ENCODE data around the gene PCDH15. TPM values are rescaled to one million over a fixed set of nuclear protein-coding genes. Genes with fewer than 3 reads are reported as not detected.

PCDH15 gene
- total RNA-seq, 1 donor from 2014 or later: not detected

DNA sequence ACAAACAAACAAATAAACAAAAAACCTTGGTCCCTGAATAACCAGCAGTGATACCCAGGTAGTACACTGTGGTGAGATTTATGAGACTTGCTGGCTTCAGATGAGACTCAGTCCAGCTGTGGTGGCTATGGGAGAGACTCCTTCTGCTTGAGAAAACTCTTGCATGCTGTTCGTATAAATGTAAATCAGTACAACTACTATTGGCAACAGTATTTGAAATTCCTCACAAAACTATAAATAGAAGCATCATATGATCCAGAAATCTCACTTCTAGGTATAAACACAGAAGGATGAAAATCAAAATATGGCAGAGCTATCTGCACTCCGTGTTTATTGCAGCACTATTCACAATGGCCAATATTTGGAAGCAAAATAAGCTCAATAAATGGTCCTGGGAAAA, 692.1 kb downstream of the PCDH15 start:
- FAIRE-seq (no peak), DNase-seq (ENCODE audit: low read depth) (no peak)
- Histone ChIP-seq H3K4me2 (ENCODE audit: low read length) (no peak overlapping the region), H3K4me1 (ENCODE audit: insufficient read depth, low read length) (no peaks in the 10 kb centered on the region), H3K27ac (ENCODE audit: low read depth, low read length) (no peak overlapping the region), H3K79me2 (ENCODE audit: insufficient read depth, low read length) (no peaks in the 10 kb centered on the region), H3K27me3 (ENCODE audit: insufficient read depth, low read length) (no peaks in the 10 kb centered on the region), H2AFZ (ENCODE audit: low read depth, low read length) (no peak overlapping the region), H3K36me3 (ENCODE audit: insufficient read depth, low read length) (no peaks in the 10 kb centered on the region), H3K4me3 (ENCODE audit: insufficient read depth, low read depth, low read length) (no peak overlapping the region), H3K9me3 (ENCODE audit: insufficient read depth, low read depth, low read length) (no peaks in the 10 kb centered on the region), H3K9ac (ENCODE audit: low read length) (no peak overlapping the region), H4K20me1 (ENCODE audit: insufficient read depth, low read length) (no peaks in the 10 kb centered on the region)
- Mint-ChIP-seq H3K4me3 (ENCODE audit: unreplicated experiment) (no peak overlapping the region), H3K4me1 (ENCODE audit: low read depth, unreplicated experiment) (no peaks in the 10 kb centered on the region), H3K27me3 (ENCODE audit: low read depth, unreplicated experiment) (no peaks in the 10 kb centered on the region), H3K27ac (ENCODE audit: unreplicated experiment) (no peak overlapping the region), H3K36me3 (ENCODE audit: low read depth, unreplicated experiment) (no peaks in the 10 kb centered on the region), H3K9me3 (ENCODE audit: unreplicated experiment) (no peaks in the 10 kb centered on the region)
- TF ChIP-seq, protein P1, sequence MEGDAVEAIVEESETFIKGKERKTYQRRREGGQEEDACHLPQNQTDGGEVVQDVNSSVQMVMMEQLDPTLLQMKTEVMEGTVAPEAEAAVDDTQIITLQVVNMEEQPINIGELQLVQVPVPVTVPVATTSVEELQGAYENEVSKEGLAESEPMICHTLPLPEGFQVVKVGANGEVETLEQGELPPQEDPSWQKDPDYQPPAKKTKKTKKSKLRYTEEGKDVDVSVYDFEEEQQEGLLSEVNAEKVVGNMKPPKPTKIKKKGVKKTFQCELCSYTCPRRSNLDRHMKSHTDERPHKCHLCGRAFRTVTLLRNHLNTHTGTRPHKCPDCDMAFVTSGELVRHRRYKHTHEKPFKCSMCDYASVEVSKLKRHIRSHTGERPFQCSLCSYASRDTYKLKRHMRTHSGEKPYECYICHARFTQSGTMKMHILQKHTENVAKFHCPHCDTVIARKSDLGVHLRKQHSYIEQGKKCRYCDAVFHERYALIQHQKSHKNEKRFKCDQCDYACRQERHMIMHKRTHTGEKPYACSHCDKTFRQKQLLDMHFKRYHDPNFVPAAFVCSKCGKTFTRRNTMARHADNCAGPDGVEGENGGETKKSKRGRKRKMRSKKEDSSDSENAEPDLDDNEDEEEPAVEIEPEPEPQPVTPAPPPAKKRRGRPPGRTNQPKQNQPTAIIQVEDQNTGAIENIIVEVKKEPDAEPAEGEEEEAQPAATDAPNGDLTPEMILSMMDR (IDR thresholded peaks at IDR 0.05; ENCODE audit: insufficient read depth, low read depth, low read length): no peak
- TF ChIP-seq EZH2 (IDR thresholded peaks at IDR 0.05; ENCODE audit: insufficient read depth, low read length): no peak

DNA sequence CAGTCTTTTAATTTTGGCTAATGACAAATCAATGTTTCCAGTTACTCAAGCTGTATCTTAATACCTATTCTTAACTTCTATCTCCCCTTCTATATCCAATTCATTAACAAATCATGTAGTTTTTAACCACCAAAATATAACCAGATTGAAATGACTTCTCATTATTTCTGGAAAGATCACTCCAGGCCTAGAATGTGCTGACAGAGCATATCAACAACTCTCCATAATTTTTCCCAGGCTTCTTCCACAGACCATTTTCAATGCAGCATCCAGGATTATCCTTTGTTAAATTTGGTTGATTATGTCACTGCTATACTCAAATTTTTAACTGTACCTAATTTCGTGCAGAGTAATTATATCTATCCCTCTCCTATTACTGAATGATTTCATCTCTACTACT, 704.1 kb downstream of the PCDH15 start:
- H4K20me1 ChIP-seq (ENCODE audit: insufficient read depth, low read length): no peaks in the 10 kb centered on the region
- FAIRE-seq (no peak), DNase-seq (ENCODE audit: low read depth) (no peak)
- H3K4me2 ChIP-seq (ENCODE audit: low read length): no peak overlapping the region
- Mint-ChIP-seq H3K36me3 (ENCODE audit: low read depth, unreplicated experiment) (no peaks in the 10 kb centered on the region), H3K27ac (ENCODE audit: unreplicated experiment) (no peak overlapping the region), H3K9me3 (ENCODE audit: unreplicated experiment) (no peaks in the 10 kb centered on the region), H3K4me1 (ENCODE audit: low read depth, unreplicated experiment) (no peaks in the 10 kb centered on the region), H3K27me3 (ENCODE audit: low read depth, unreplicated experiment) (no peaks in the 10 kb centered on the region), H3K4me3 (ENCODE audit: unreplicated experiment) (no peak overlapping the region)
- no peaks in the 10 kb centered on the region for H3K4me1 ChIP-seq (ENCODE audit: insufficient read depth, low read length)
- no peaks in the 10 kb centered on the region for H3K79me2 ChIP-seq (ENCODE audit: insufficient read depth, low read length)
- H3K27ac ChIP-seq (ENCODE audit: low read depth, low read length): no peak overlapping the region
- H3K36me3 ChIP-seq (ENCODE audit: insufficient read depth, low read length): no peaks in the 10 kb centered on the region
- TF ChIP-seq, protein P1 (IDR thresholded peaks at IDR 0.05; ENCODE audit: insufficient read depth, low read depth, low read length): no peak
- no peak for TF ChIP-seq EZH2 (IDR thresholded peaks at IDR 0.05; ENCODE audit: insufficient read depth, low read length)
- no peak overlapping the region for H2AFZ ChIP-seq (ENCODE audit: low read depth, low read length)
- H3K9ac ChIP-seq (ENCODE audit: low read length): no peak overlapping the region
- H3K27me3 ChIP-seq (ENCODE audit: insufficient read depth, low read length): no peaks in the 10 kb centered on the region
- no peaks in the 10 kb centered on the region for H3K9me3 ChIP-seq (ENCODE audit: insufficient read depth, low read depth, low read length)
- no peak overlapping the region for H3K4me3 ChIP-seq (ENCODE audit: insufficient read depth, low read depth, low read length)

DNA sequence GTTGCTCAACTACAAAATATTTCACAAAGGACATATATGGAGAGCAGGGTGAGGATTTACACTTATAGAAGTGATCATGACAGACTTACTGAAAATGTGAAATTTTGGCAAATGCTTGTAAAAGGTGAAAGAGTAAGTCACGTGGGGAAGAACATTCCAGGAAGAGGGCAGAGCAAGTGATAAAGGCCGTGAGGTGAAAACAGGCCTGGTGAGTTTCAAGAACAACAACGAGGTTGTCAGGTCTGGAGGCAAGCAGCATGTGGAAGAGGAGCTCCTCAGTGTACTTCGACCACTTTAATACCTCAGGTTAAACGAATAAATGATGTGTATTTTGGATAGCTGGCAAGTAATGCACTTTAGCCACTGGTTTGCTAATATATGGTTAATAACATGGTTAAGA, 706.7 kb downstream of the PCDH15 start:
- H3K36me3 Mint-ChIP-seq (ENCODE audit: low read depth, unreplicated experiment): no peaks in the 10 kb centered on the region
- H3K79me2 ChIP-seq (ENCODE audit: insufficient read depth, low read length): no peaks in the 10 kb centered on the region
- H3K27ac ChIP-seq (ENCODE audit: low read depth, low read length): no peak overlapping the region
- H3K4me1 Mint-ChIP-seq (ENCODE audit: low read depth, unreplicated experiment): no peaks in the 10 kb centered on the region
- TF ChIP-seq EZH2 (IDR thresholded peaks at IDR 0.05; ENCODE audit: insufficient read depth, low read length): no peak
- TF ChIP-seq, protein P1 (IDR thresholded peaks at IDR 0.05; ENCODE audit: insufficient read depth, low read depth, low read length): no peak
- no peaks in the 10 kb centered on the region for H3K9me3 Mint-ChIP-seq (ENCODE audit: unreplicated experiment)
- H3K36me3 ChIP-seq (ENCODE audit: insufficient read depth, low read length): no peaks in the 10 kb centered on the region
- no peak for FAIRE-seq
- H3K4me3 ChIP-seq (ENCODE audit: insufficient read depth, low read depth, low read length): no peak overlapping the region
- no peaks in the 10 kb centered on the region for H3K4me1 ChIP-seq (ENCODE audit: insufficient read depth, low read length)
- no peak overlapping the region for H3K4me3 Mint-ChIP-seq (ENCODE audit: unreplicated experiment)
- no peak for DNase-seq (ENCODE audit: low read depth)
- H3K27me3 ChIP-seq (ENCODE audit: insufficient read depth, low read length): no peaks in the 10 kb centered on the region
- H3K27me3 Mint-ChIP-seq (ENCODE audit: low read depth, unreplicated experiment): no peaks in the 10 kb centered on the region
- H3K9me3 ChIP-seq (ENCODE audit: insufficient read depth, low read depth, low read length): no peaks in the 10 kb centered on the region
- no peaks in the 10 kb centered on the region for H4K20me1 ChIP-seq (ENCODE audit: insufficient read depth, low read length)
- no peak overlapping the region for H3K9ac ChIP-seq (ENCODE audit: low read length)
- no peak overlapping the region for H2AFZ ChIP-seq (ENCODE audit: low read depth, low read length)
- H3K4me2 ChIP-seq (ENCODE audit: low read length): no peak overlapping the region
- no peak overlapping the region for H3K27ac Mint-ChIP-seq (ENCODE audit: unreplicated experiment)
